Mucosa of stomach (tissue), 1 donor: ENCODE data around the gene TAC1.
"Not testable (repeated sequence)": the region's sequence is repeated elsewhere in the genome, so short reads cannot be mapped to it uniquely, and the experiment has no call there.

Experiments used
- H3K27me3 ChIP-seq: one replicate; pipeline ENCODE4 v1.7.0; 2013; ENCODE audit warnings: mild to moderate bottlenecking, low read length; ENCODE audit not compliant: control insufficient read depth, insufficient read depth
- H3K36me3 ChIP-seq: one replicate; pipeline ENCODE4 v1.7.0; 2013; ENCODE audit warnings: low read length; ENCODE audit not compliant: control insufficient read depth, insufficient read depth
- H3K4me1 ChIP-seq: one replicate; pipeline ENCODE4 v1.7.0; 2013; ENCODE audit warnings: mild to moderate bottlenecking, low read length; ENCODE audit not compliant: control insufficient read depth, insufficient read depth
- H3K4me3 ChIP-seq: one replicate; pipeline ENCODE4 v1.7.0; 2013; ENCODE audit warnings: low read length
- H3K9ac ChIP-seq: one replicate; pipeline ENCODE4 v1.7.0; 2013; ENCODE audit warnings: mild to moderate bottlenecking, low read length, moderate library complexity
- H3K9me3 ChIP-seq: one replicate; pipeline ENCODE4 v1.7.0; 2013; ENCODE audit warnings: mild to moderate bottlenecking, low read length, moderate library complexity; ENCODE audit not compliant: control insufficient read depth
- donor health status: Pancreatic carcinoma.

The TAC1 gene

DNA sequence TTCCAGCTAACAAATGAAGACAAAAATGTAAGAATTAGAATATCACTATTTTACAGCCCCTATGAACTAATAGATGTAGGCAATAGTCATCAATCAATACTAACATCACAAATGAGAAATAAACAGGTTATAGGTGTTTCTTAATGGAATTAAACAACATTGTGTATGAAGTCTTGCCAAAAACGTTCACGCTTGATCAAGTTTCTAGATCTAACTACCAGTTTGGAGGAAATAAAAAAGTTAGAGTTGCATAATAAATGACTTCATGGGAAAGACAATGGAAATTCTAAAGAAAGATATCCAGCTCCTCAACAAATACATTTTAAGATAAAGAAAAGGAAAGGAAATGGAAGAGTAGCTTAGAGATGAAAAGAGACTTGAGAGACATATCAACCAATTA lies 19.7 kb downstream of the TAC1 start:
- no peak overlapping the region for H3K9ac ChIP-seq
- H3K9me3 ChIP-seq, result no peaks in the 10 kb centered on the region
- no peaks in the 10 kb centered on the region for H3K4me1 ChIP-seq
- no peaks in the 10 kb centered on the region for H3K27me3 ChIP-seq
- H3K4me3 ChIP-seq, result no peak overlapping the region
- H3K36me3 ChIP-seq, result no peaks in the 10 kb centered on the region

DNA sequence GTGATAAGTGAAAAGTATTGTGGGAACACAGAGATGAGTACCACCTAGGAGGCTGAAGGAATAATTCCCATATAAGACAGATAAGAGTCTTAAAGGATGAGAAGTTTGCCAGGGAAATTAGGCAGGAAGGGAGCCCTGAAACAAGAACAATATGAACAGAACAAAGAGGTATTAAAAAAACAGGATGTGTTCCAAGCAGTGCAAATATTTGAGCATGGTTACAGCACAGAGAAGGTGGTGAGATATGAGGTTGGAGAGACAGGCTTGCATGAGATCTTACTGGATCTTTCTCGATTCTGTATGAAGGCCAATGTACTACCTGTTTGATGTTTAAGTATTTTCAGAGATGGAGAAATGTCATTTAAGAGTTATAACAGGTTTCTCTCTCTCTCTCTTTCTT lies 20.3 kb downstream of the TAC1 start:
- Histone ChIP-seq H3K4me1 (no peaks in the 10 kb centered on the region), H3K27me3 (no peaks in the 10 kb centered on the region), H3K4me3 (no peak overlapping the region), H3K9me3 (no peaks in the 10 kb centered on the region), H3K36me3 (no peaks in the 10 kb centered on the region), H3K9ac (no peak overlapping the region)

DNA sequence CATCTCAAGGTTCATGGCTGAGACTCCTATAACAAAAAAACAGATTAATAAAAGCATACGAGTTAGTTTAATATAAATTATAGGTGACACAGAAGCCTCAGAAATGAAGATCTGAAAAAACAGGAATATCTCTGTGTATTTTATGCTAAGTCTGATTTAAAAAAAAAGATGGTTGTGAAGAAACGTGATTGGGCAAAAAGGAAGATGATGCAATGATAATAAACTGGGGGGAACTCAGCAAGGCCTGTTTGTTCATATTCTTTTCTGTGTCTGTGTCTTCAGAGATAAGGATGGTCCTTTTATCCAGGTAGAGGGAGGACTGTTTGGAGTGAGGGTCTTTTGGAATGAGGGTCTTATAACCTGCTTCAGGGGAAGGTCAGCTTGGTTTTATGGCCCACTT lies 25.9 kb downstream of the TAC1 start:
- H3K9ac ChIP-seq, result no peak overlapping the region
- no peaks in the 10 kb centered on the region for H3K4me1 ChIP-seq
- H3K27me3 ChIP-seq, result no peaks in the 10 kb centered on the region
- H3K9me3 ChIP-seq, result no peaks in the 10 kb centered on the region
- no peaks in the 10 kb centered on the region for H3K36me3 ChIP-seq
- H3K4me3 ChIP-seq, result no peak overlapping the region

DNA sequence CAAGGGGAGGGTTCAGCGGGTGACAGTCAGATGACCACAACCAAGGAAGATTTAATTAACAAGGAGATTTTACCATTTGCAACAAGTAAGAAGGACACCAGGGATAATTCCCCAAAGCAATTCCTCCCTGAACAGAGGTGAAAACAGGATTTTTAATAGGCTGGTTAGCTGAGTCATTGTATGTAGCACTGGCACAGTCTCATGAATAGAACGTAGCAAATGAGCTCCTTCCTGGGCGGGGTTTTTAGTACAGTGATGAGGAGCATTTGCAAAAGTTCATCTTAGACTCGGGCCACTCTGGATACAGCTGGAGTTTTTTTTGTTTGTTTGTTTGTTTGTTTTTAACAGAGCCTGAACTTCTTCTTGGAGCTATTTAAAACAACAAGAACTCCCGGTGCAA lies 39.0 kb downstream of the TAC1 start:
- Histone ChIP-seq H3K4me3 (no peak overlapping the region), H3K4me1 (peaks cover 22% of the 10 kb centered on the region), H3K9ac (no peak overlapping the region)

DNA sequence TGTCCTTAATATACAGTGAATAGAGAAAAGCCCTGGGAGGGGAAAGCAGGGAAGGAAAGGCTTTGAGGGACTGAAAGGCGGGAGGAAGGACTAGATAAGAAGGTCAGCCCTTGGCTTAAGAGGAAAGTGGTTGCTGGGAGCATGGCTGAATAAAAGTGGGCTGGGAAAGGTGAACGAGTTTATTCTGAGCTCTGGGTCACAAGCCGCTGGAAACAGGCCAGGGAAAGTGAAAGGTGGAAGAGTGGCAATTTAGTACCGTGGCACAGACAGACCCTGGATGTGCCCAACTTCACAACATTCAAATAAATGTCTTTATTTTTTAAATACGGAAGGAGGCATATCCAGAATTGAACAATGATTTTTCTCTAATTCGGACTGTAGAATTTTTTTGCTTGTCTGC lies 39.7 kb downstream of the TAC1 start:
- no peaks in the 10 kb centered on the region for H3K9me3 ChIP-seq
- H3K4me1 ChIP-seq, result peaks cover 22% of the 10 kb centered on the region
- H3K36me3 ChIP-seq, result no peaks in the 10 kb centered on the region
- no peaks in the 10 kb centered on the region for H3K27me3 ChIP-seq
- no peak overlapping the region for H3K4me3 ChIP-seq
- no peak overlapping the region for H3K9ac ChIP-seq

More for the DNA sequence above, 39.0 kb downstream of the TAC1 start:
- Histone ChIP-seq H3K27me3 (no peaks in the 10 kb centered on the region), H3K9me3 (no peaks in the 10 kb centered on the region), H3K36me3 (no peaks in the 10 kb centered on the region)

DNA sequence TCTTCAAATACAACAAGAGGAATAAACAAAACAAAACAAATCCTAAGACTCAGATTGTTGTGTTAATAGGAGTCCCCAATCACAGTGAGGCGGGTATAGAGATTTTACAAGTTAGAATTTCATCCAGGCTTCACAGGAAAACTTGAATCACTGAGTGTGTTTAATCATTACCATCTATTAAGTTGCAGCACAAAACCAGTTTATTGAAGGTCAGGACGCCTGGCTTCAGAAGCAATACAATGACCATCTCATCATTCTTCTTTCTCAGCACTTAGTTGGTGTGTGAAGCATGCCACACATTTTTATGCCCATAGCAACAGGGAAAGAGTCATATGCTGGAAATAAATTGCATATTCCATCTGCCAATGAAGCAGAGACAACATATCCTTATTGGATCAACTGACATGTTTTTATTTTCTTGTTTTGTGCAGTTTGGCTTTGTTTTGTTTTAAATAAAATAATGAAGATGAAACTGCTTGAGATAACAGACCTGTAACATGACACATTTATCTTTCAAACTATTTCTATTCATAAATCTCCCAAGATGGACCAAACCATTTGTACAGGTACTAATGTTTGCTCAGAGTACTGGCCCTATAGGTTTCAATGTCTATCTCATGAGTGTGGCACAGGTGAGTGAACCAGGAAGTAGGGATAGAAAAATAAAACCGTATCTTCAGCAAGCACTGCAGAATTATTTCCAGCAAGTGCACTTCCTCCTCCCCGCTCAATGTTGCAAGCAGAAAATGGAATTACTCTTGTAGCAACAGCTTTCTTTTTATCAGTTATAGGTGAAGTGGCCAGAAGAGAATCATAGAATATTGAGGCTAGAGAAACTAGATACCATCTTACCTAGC lies 40.4 kb downstream of the TAC1 start:
- no peaks in the 10 kb centered on the region for H3K36me3 ChIP-seq
- no peak overlapping the region for H3K9ac ChIP-seq
- H3K4me1 ChIP-seq, result peaks cover 22% of the 10 kb centered on the region
- H3K27me3 ChIP-seq, result no peaks in the 10 kb centered on the region
- no peaks in the 10 kb centered on the region for H3K9me3 ChIP-seq
- H3K4me3 ChIP-seq, result no peak overlapping the region

DNA sequence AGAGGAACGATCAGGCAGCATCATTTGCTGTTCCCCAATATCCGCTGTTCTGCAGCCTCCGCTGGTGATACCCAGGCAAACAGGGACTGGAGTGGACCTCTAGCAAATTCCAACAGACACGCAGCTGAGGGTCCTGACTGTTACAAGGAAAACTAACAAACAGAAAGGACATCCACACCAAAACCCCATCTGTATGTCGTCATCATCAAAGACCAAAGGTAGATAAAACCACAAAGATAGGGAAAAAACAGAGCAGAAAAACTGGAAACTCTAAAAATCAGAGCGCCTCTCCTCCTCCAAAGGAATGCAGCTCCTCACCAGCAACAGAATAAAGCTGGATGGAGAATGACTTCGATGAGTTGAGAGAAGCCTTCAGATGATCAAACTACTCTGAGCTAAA lies 54.5 kb downstream of the TAC1 start:
- not testable (repeated sequence) for H3K9me3 ChIP-seq, H3K9ac ChIP-seq, H3K27me3 ChIP-seq, H3K4me1 ChIP-seq, H3K36me3 ChIP-seq, H3K4me3 ChIP-seq
